OCI-M2 (cell line): ENCODE results near the gene MUC6.

Experiments used
- DNase-seq: peaks from one replicate; lab custom pipeline; 2025; ENCODE audit not compliant: unreplicated experiment; lab: John Stamatoyannopoulos, UW

Gene MUC6

DNA sequence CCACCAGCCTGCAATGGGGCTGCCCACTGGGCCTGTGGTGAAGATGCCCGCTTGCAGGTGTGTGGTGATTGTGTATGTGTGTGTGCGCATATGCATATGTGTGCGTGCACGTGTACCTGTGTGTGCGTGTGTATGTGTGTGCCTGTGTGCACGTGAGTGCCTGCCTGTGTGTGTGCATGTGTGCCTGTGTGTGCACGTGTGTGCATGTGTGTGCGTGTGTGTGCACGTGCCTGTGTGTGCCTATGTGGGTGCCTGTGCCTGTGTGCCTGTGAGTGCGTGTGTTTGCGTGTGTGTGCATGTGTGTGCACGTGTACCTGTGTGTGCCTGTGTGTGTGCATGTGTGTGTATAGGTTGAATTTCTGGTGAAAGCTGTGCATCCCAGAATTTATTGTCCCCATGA is 2.4 kb upstream of the MUC6 start:
- DNase-seq, result no peak

DNA sequence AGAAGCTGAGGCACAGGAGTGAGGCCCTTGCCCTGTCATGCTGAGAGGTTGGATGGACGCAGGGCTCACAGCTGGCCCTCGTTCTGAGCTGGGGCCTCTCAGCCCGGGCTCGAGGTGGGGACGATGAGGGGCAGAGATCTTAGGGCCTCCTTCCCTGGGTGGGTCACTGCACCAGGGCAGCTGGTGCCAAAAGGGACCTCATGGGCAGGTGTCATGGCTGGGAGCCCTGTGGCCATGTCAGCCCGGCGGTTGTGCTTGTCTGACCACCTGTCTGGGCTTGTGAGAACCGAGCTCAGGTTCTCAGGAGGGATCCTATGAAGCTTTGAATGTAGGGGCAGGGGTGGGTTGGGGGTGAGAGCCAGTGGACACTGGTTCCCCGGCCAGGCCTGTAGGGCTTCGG is 1.8 kb upstream of the MUC6 start:
- no peak for DNase-seq

DNA sequence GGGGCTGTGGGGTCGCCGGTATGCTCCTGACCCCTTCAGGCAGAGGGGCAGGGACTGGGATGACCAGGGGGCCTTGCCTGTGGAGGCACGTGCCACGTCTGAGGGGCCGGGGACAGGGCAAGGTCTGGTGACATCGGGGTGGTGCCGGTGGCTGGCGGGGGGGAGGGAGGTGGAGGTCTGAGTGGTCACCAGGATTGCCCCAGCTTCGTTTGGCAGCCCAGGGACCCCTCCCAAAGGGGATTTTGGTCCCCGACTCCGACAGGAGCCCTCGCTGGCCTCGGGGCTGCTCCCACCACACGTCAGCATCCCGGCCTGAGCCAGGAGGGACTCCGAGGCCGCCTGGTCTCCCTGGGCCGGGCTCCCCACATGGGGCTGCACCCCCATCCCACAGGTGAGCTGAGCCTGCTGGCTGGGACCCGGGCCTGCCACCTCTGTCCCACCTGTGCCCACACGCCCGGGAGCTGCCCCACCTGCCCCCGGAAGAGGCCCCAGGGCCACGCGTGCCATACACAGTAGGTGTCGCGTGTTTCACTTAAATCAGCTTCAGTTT is 1.1 kb upstream of the MUC6 start:
- DNase-seq, result no peak

DNA sequence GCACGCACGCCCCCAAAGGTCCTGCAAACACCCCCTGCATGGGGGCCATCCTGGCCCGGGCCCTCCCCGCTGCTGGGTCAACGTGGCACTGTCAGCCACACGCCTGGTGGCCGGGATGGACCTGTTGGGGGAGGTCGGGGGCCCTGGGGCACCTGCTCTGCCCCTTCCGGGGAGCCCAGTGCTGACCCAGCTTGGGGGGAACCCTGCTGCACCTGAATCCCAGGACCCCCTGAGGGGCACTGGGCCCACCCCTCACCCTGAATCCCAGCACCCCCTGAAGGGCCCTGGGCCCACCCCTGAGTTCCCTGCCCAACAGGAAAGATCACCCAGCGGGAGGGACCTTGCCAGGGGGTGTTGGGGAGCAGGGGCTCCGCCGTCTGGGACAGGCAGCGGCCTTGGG is 413 bp upstream of the MUC6 start:
- no peak for DNase-seq

DNA sequence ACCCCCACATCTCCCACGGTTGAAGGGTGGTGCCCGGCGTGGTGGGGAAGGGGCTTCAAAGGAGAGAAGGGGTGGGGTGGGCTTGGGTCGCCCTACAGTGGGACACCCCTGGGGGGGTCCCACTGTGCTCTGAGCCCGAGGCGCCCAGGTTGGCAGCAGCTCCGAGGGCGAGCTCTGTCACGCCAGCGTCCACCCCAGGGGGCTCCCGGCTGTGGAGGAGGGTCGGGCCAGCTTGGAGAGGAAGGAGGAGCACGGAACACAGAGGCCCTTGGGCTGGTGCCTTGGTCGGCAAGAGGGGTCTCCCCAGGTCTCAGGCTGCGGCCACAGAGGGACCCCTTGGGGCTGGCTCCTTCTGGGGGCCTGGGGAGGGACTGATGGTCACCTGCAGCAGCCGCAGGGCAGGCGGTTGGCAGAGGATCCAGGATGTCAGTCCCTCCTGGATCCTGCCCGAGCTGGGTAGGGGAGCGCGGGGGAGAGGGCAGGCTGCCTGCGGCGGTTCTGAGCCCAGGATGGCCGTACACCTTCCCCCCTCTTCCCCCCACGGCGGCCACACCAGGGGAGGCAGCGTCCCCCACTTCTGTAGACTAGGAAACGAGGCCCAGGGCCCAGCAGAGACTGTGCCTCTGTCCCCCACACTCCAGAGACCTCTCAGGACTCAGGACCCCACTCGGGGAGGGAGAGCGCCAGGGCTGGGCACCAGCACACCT is 788 bp downstream of the MUC6 start:
- no peak for DNase-seq

DNA sequence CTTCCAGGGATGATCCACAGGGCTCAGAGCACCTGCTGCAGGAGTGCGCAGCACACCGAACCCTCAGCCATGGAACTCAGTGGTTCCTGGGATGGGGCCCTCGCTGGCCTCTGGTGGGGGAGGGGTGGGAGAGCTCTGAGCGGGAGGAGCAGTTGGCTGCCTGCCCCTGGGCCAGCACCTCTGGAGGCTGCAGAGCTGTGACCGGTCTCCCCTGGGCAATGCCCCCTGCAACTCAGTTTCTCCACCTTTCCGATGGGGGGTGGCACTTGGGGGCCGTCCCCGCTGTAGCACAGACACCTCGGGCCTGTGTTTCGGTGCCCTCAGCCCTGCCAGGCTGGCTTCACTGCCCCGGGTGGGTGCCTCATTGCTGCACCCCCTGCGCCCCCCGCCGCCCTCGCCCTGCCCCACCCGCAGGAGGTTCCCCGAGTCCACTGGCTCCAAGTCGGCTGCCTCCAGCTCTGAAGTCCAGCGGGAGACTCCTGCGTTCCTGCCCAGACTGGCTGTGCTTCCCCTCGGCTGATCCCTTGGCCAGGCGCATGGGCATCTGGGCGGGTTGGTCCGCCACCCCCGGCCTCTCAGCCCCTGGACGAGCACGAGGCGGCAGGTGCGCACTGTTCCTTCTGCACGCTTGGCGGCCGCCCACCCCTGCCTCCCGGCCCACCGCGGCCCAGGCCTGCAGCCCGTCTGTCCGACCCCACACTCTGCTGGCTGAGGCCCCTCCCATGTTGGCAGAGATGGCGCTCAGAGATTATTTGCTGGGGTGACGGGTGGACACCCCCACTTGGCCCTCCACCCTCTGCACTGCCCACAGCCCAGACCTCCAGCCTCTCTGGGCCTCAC is 1.8 kb downstream of the MUC6 start:
- no peak for DNase-seq

DNA sequence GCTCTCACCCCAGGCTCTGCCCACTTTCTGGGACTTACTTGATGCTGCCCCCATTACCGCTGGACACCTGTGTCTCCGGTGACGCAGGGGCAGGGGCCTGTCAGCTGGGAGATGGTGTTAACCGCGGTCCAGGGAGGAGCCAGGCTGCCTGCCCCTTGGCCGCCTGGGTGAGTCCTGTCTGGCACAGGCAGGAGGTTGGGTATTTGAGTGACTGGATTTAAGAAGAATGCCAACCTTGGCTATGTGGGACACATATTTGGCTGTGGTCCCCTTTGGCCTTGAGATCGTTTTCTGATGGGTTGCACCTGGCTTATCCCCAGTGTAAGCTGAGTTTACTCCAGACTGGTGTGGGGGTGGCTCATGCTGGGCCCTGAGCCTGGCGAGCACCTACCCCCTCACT is 2.5 kb downstream of the MUC6 start:
- no peak for DNase-seq

DNA sequence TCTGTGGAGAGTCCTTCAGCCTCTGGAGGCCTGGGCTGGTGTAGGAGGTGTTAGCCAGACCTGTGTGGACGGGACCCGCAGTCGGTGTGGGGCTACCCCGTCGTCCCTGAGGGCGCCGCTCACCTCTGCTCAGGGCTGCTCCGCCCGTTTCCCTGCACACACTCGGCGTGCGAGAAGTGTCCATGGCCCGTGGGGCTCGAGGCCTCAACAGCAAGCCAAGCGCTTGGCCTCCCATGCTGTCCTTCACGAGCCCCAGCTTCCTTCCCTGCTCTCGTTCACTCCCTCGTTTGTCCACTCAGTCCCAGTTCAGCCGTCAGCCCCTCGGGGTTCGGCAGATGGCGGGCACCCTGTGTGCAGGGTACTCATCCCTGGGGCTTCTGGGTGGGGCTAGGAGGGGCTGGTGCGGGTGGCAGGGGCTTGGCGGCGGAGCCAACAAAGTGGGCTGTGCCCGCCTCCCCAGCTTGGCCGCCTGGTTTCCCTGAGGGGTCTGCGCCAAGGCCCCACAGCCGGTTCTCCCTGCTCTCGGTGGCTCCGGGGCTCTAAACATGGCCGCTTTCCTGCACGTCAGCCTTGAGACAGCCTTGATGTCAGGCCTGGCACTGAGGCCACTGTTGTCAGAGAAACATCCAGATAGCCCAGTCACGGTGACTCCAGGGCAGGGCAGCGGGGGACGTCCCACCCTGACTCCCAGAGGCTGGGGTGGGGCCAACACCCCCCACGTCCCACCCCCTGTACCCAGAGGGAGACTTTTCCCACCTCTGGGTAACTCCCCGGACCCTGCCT is 3.3 kb downstream of the MUC6 start:
- DNase-seq, result no peak

DNA sequence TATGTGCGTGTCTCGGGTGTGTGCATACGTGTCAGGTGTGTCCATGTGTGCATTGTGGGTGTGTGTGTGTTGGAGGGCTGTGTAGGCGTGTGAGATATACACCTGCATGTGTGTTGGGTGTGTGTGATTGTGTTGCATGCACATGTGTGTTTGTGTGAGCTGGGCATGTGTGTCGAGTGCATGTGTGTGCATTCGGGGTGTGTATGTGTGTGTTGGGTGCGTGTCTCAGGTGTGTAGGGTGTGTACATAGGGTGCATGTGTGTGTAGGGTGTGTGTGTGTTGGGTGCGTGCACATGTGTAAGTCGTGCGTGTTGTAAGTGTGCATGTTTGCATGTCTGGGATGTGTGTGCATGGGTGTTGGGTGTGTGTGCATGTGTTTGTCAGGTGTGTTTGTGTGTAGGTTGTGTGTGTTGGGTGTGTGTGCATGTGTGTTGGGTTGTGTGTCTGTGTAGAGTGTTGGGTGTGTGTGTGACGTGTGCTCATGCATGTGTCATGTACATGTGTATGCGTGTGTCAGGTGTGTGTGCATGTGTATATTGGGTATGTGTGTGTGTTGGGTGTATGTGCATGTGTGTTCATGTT is 4.1 kb downstream of the MUC6 start:
- DNase-seq, result no peak

DNA sequence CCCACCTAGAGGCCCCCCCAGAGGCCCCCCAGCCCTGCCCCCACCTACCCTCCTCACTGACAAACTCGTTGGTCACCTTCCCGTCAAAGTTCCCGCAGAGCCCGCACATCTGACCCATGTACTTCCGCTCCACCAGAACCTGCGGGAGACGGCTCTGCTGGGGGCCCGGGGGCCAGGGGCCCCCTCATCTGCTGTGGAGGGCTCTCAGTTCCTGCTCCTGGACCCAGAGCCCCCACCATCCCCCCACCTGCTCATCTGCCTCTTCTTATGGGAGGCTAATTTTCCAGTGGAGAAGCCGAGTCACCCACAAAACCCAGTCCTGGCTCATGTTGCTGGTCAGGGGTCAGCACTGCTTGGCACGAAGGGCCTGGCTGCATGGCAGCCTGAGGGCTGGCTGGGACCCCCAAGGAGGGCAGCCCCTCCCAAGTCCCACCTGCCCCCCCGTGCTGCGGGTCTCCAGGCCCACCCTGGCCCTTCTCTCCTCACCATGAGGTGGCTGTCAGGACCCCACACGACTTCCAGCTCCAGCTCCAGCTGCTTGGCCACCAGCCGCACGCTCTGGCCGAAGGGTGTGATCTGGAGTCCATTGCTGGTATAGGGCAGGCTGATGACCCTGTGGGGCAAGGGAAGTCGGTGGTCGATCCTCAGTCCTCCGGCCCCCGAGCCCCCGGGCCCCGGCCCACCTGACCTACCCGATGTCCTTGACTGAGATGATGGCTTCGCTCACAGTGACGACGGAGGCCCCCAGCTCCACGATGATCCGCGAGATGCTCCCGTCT is 5.2 kb downstream of the MUC6 start:
- DNase-seq, result no peak

DNA sequence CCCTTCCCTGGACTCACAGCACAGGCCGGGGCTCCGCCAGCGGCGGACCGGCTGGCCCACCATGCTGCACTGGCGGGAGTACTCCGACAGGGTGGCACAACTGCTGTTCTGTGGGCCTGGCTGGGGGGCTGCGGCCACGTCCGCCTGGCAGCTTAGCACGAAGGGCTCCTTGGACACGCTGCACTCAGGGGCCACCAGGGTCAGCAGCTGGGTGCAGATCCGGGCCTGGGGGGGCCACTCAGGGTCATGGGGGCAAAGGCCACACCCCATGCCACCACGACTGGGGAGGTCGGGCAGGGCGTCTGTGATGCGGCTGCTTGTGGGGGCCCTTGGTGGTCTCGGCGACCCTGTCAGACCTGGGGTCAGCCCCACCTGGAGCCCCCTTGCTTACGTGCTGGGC is 6.0 kb downstream of the MUC6 start:
- no peak for DNase-seq

DNA sequence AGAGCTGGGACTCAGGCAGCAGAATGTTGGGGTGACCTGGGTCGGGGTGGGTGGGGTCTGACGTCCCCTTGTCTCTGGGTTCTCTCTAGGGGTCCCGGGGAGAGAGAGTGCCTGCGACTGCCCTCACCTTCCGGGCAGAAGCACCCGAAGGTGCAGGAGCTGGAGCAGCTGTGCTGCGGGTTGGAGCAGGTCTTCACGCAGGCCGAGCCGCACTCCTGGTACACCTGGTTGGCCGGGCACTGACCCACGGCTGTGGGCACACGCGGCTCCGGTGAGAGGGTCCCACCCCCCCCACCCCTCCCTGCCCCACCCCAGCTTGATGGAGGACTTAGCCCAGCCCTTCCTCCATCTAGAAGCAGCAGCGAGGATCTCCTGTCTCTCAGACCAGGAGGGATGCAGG is 6.4 kb downstream of the MUC6 start:
- DNase-seq, result no peak

DNA sequence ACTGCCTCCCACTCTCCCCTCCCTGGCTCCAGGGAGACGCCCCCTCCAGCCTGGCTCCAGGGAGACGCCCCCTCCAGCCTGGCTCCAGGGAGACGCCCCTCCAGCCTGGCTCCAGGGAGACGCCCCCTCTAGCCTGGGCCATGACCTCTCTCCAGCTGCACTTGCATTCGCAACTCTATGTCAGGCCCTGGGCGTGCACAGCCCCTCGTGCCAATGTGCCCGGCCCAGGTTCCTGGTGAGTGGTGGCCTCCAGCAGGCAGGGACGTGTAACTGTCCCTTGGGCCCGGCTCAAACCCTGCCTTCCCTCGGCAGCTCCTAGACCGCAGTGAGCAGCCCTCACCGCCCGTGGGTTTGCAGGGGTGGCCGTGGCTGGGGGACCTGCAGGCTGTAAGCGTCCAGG is 6.9 kb downstream of the MUC6 start:
- no peak for DNase-seq

DNA sequence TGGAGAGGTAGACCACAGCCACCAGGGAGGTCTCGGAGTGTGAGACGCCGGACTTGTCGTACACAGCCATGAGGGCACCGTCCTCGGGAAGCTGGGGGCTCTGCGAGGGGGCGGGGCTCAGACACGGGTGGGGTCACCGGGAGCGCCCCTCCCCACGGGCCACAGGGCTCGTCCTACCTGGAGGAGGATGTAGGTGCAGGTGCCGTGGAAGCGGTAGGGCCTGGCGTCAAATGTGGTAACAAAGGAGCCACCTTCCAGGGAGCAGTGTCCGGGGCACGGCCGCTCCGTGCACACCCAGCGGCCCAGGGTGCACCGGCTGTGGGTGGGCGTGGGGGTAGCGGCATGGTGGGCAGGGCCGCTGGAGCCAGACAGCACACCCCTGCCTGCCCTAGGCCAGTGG is 7.5 kb downstream of the MUC6 start:
- no peak for DNase-seq

DNA sequence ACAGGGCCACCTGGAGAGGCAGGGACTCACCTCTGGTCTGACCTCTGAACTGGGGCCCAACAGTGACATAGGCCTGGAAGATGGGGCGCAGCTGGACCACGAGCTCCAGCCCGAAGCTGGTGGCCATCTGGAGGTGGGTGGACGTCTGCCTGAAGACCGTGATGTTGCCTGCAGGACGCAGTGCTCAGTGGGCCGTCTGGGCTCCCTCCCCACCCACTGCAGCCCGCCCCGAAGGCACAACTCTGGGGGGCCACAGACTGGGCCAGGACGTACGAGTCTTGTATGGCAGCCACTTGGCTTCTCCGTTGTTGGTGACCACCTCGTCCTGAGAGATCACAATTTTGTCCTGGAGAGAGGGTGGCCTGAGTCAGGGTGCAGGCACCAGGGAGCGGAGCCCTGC is 7.9 kb downstream of the MUC6 start:
- DNase-seq, result no peak

DNA sequence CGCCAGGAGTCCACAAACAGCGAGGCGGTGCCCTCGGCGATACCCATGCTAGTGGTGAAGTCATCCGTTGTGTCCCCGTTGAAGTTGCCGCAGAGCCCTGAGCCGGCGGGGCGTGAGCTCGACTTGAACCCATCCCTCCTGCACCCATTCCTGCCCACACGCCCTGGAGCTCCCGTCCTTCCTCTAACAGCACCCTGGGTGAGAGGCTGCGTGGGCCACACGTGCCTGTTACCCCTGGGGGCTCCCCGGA is 8.3 kb downstream of the MUC6 start:
- no peak for DNase-seq

DNA sequence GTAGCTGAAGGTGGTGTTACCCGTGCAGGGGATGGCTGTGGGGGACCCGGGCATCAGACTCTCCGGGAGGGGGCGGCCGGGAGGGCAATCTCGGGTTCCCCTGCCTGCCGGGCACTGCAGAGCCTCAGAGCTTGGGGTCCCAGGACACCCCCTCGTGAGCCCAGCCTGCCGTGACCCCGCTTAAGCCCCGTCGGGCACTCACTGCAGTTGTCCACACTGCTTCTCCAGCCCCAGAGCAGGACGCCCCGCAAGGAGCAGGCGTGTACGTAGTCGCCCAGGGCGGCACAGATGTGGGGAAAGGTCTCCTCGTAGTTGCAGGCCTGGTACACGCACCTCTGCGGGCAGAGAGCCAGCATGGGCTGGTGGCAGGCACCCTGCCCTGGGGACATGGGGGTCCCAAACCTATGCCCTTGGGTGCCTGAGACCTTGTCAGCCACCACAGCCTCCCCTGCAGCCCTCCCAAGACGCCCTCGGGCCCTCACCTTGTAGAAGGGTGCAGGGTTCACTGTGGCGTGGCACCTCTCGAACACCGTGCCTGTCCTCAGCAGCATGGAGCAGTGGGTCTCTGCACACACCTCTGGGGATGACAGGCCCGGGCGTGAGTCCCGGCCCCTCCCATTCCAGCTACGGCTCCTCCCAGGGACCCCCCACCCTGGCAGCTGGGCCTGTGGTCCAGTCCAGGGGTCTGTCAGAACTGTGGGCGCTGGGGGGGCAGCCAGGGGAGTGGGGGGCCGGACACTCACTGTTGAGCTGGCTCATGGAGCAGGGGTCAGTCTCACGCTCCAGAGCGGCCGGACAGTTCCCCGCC is 8.8 kb downstream of the MUC6 start:
- no peak for DNase-seq

DNA sequence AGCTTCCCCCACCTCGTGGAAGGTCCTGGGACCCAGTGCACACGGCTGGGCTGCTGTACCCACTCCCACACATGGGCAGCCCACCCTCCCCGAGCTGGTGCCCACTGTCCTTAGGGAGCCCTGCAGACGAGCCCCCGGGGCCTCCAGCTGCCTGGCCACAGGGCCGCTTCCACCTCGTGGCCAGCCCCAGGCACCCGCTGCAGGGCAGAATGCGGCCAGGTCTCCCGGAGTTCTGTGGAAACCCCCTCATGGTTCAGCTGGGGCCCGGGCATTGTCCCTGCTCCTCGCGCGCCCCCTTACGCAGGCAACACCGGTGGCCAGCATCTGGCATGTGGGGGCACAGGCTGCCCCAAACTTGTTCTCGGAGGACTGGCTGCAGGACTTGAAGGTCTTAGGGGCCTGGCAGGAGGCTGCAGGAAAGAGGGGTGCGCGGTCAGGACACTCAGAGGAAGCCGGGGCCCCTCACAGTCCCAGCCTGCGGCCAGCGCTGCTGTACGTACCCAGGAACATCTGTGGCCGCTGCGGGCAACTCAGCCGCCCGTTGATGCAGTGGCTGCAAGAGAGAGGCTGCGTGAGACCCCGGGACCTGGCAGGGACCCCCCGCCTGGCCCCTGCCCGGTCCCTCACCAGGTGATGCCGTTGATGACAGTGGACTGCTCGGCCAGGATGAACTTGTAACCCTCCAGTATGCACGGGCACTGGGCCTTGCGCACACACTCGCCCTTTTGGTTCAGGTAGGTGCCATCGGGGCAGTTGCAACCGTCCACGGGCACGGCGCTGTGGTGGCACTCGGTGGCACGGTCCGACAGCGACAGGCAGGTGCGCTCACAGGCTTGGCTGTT is 9.7 kb downstream of the MUC6 start:
- no peak for DNase-seq

DNA sequence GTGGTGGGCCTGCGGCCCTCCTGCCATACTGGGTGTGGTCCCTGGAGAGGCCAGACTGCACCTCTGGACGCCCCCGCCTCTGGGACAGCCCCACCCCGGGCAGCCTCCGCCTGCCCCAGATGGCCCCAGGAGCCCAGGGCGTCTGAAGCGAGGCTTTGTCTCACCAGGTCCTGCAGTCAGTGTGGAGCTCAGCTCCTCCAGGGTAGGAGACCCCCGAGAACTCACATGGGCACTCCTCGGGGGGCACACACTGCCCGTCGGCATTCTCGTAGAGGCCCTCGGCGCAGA is 10.4 kb downstream of the MUC6 start:
- no peak for DNase-seq
